KMS-11 (cell line): ENCODE measurements around the gene KAZN.

Experiments used
- H2AFZ ChIP-seq: fragments of 200-600 bp; sonication (generic); 2 replicates; pipeline ENCODE4 v1.6.1; 2016; ENCODE audit warnings: antibody characterized with exemption, mixed run types, low read depth
- H3K27ac ChIP-seq: fragments of 200-600 bp; sonication (generic); 2 replicates; pipeline ENCODE4 v1.6.1; 2016; ENCODE audit warnings: mild to moderate bottlenecking, mixed run types
- H3K27me3 ChIP-seq: fragments of 200-600 bp; sonication (generic); 2 replicates; pipeline ENCODE4 v1.6.1; 2017; ENCODE audit warnings: mild to moderate bottlenecking, low read depth, mixed run types, moderate library complexity; ENCODE audit not compliant: insufficient read depth
- H3K36me3 ChIP-seq: fragments of 200-600 bp; sonication (generic); 2 replicates; pipeline ENCODE4 v1.6.1; 2017; ENCODE audit warnings: mild to moderate bottlenecking, mixed run types; ENCODE audit not compliant: insufficient read depth
- H3K4me1 ChIP-seq: fragments of 200-600 bp; sonication (generic); 2 replicates; pipeline ENCODE4 v1.6.1; 2016; ENCODE audit warnings: mild to moderate bottlenecking, low read depth, mixed run types; ENCODE audit not compliant: poor library complexity, severe bottlenecking
- H3K4me2 ChIP-seq: fragments of 200-600 bp; sonication (generic); 2 replicates; pipeline ENCODE4 v1.7.0; 2016; ENCODE audit warnings: mild to moderate bottlenecking, mixed run types
- H3K4me3 ChIP-seq: fragments of 200-600 bp; sonication (generic); IDR thresholded peaks from 2 replicates; pipeline ENCODE4 v1.6.1; 2017; ENCODE audit warnings: low read depth, low read length, mixed read lengths; ENCODE audit not compliant: insufficient read depth
- H3K79me2 ChIP-seq: fragments of 200-600 bp; sonication (generic); 2 replicates; pipeline ENCODE4 v1.6.1; 2016; ENCODE audit warnings: low read depth, mixed run types; ENCODE audit not compliant: insufficient read depth
- H3K9ac ChIP-seq: fragments of 200-600 bp; sonication (generic); 2 replicates; pipeline ENCODE4 v1.6.1; 2016; ENCODE audit warnings: mild to moderate bottlenecking, mixed run types
- H4K20me1 ChIP-seq: fragments of 200-600 bp; sonication (generic); 2 replicates; pipeline ENCODE4 v1.6.1; 2016; ENCODE audit warnings: mild to moderate bottlenecking, mixed run types; ENCODE audit not compliant: insufficient read depth
- TF ChIP-seq, protein P1 (sequence below): fragments of 200-600 bp; sonication (generic); conservative IDR thresholded peaks from 2 replicates; pipeline ENCODE4 v1.6.1; 2017; ENCODE audit warnings: low read depth, mild to moderate bottlenecking, antibody characterized with exemption, low read length, moderate library complexity, mixed read lengths

Gene KAZN

DNA sequence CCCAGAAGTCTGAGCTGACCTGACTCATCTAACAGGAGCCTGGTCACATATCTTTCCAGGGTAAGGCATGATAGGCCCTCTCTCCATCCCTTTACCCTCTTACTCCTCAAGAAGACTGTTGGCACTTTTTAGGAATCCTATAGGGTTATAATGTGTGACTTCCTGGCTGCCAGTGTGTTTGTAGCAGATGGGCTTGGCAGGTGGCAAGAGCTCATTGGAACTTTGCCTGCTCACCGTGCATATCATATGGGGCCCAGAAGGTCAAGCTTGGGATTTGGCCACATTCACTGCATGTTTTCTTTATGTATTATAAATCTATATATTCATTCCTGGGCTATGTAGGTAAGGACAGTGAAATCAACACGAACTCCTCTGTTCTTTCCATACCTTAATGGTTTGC, 5.2 kb downstream of the KAZN start:
- Histone ChIP-seq H4K20me1 (no peaks in the 10 kb centered on the region), H3K27me3 (no peaks in the 10 kb centered on the region), H2AFZ (no peak overlapping the region), H3K4me1 (no peaks in the 10 kb centered on the region), H3K4me3 (no peak overlapping the region), H3K79me2 (no peaks in the 10 kb centered on the region), H3K27ac (no peak overlapping the region), H3K4me2 (no peak overlapping the region), H3K36me3 (no peaks in the 10 kb centered on the region), H3K9ac (no peak overlapping the region)
- TF ChIP-seq, protein P1, sequence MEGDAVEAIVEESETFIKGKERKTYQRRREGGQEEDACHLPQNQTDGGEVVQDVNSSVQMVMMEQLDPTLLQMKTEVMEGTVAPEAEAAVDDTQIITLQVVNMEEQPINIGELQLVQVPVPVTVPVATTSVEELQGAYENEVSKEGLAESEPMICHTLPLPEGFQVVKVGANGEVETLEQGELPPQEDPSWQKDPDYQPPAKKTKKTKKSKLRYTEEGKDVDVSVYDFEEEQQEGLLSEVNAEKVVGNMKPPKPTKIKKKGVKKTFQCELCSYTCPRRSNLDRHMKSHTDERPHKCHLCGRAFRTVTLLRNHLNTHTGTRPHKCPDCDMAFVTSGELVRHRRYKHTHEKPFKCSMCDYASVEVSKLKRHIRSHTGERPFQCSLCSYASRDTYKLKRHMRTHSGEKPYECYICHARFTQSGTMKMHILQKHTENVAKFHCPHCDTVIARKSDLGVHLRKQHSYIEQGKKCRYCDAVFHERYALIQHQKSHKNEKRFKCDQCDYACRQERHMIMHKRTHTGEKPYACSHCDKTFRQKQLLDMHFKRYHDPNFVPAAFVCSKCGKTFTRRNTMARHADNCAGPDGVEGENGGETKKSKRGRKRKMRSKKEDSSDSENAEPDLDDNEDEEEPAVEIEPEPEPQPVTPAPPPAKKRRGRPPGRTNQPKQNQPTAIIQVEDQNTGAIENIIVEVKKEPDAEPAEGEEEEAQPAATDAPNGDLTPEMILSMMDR: no peak

DNA sequence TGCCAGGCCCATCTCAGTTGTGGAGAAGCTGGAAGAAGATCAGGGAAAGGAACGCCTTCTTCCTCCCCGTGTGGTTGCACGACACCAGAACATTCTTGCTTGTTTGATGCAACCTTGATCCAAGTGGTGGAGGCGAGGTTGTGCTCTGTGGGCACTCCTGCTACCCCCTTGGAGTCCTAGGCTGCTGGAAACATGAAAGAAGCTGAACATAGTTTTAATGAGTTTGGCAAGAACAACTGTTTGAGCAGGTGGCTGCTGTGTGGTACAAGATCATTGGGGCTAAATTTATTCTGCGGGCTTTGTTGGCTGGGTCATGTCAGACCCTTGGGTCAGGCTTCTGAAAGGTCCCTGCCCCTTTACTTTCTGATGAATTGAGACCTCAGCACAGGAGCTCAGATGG, 5.9 kb downstream of the KAZN start:
- no peaks in the 10 kb centered on the region for H3K79me2 ChIP-seq
- no peaks in the 10 kb centered on the region for H3K36me3 ChIP-seq
- no peaks in the 10 kb centered on the region for H3K4me1 ChIP-seq
- no peak overlapping the region for H3K4me3 ChIP-seq
- H2AFZ ChIP-seq: no peak overlapping the region
- no peaks in the 10 kb centered on the region for H3K27me3 ChIP-seq
- no peak overlapping the region for H3K27ac ChIP-seq
- TF ChIP-seq, protein P1: no peak
- no peak overlapping the region for H3K4me2 ChIP-seq
- no peak overlapping the region for H3K9ac ChIP-seq
- no peaks in the 10 kb centered on the region for H4K20me1 ChIP-seq

DNA sequence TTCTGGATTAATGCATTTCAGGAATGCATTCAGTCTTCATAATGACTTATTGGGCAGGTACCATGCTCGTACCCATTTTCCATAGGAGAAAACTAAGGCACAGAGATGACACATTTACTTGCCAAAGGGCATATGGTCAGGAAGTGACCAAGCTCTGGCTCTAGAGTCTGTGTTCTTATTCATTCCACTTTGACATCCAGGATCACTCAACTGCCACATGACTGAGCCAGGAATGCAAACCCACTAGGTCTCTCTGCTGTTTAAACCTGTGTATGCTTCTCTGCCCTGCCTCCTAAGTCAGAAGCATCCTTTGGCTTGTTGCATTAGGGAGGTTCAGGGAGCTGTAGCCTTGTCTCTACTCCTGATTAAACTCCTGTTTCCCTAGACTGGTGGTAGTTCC, 7.5 kb downstream of the KAZN start:
- no peak overlapping the region for H3K4me3 ChIP-seq
- TF ChIP-seq, protein P1: no peak
- no peaks in the 10 kb centered on the region for H3K27me3 ChIP-seq
- no peaks in the 10 kb centered on the region for H3K36me3 ChIP-seq
- H3K9ac ChIP-seq: no peak overlapping the region
- H3K79me2 ChIP-seq: no peaks in the 10 kb centered on the region
- no peak overlapping the region for H2AFZ ChIP-seq
- H4K20me1 ChIP-seq: no peaks in the 10 kb centered on the region
- H3K27ac ChIP-seq: no peak overlapping the region
- no peaks in the 10 kb centered on the region for H3K4me1 ChIP-seq
- H3K4me2 ChIP-seq: no peak overlapping the region

DNA sequence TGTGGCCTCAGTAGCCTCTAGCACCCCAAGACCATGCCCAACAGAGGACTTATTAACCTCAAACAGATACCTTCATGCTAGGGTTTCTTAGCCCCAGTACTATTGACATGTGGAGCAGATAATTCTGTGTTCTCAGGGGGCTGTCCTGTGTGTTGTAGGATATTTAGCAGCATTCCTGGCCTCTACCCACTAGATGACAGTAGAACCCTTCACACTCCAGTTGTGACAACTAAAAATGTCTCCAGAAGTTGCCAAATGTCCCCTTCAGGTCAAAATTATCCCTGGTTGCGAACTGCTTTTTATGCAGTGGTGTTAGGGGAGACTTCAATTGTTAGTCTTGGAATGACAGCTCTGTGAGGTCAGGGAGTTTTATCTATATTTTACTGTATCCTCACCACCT, 8.1 kb downstream of the KAZN start:
- H3K9ac ChIP-seq: no peak overlapping the region
- no peaks in the 10 kb centered on the region for H3K79me2 ChIP-seq
- no peaks in the 10 kb centered on the region for H3K4me1 ChIP-seq
- no peak overlapping the region for H2AFZ ChIP-seq
- H4K20me1 ChIP-seq: no peaks in the 10 kb centered on the region
- H3K27me3 ChIP-seq: no peaks in the 10 kb centered on the region
- no peak overlapping the region for H3K4me3 ChIP-seq
- H3K27ac ChIP-seq: no peak overlapping the region
- TF ChIP-seq, protein P1: no peak
- no peak overlapping the region for H3K4me2 ChIP-seq
- H3K36me3 ChIP-seq: no peaks in the 10 kb centered on the region

DNA sequence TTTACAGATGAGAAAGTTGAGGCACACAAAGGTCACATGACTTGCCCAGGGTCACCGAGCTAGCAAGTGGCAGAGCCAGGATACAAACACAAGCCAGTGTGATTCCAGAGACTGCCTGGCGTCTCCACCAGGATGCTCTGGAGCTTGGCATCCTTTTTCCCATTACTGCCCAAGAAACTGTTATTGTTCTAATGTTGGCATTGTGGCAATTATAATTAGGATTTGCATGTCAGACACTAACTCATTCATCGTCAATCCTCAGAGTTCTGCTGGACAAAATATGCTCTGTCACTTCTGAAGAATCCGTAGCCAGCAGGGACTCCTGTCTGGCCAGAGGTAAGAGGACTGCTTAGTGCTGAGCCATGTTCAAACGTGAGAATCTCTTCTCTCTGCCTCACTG, 8.8 kb downstream of the KAZN start:
- no peaks in the 10 kb centered on the region for H3K27me3 ChIP-seq
- TF ChIP-seq, protein P1: no peak
- H3K79me2 ChIP-seq: no peaks in the 10 kb centered on the region
- H3K36me3 ChIP-seq: no peaks in the 10 kb centered on the region
- no peak overlapping the region for H3K4me2 ChIP-seq
- H2AFZ ChIP-seq: no peak overlapping the region
- no peak overlapping the region for H3K27ac ChIP-seq
- H3K4me1 ChIP-seq: no peaks in the 10 kb centered on the region
- no peaks in the 10 kb centered on the region for H4K20me1 ChIP-seq
- H3K4me3 ChIP-seq: no peak overlapping the region
- no peak overlapping the region for H3K9ac ChIP-seq
